Daoy (cell line): Measurements from ENCODE around the gene PTPRN2. TPM values are rescaled to one million over a fixed set of nuclear protein-coding genes. Genes with fewer than 3 reads are reported as not detected.

ENCODE experiments used
- DNase-seq: peaks from one replicate; pipeline ENCODE4 v3.0.0-alpha.2; 2015; ENCODE audit warnings: low read depth
- total RNA-seq: library from RNA; depleted of rRNA; stranded (reverse); fragments of >200 nt; shearing (Covaris generic); gene quantifications from 2 replicates; pipeline ENCODE4 v1.2.3, GENCODE V29; 2014

Gene PTPRN2
- total RNA-seq, 1 experiment from 2014 or later = 8.3 TPM

GRCh38 chr7:157763279-157764000 is 824.2 kb downstream of the PTPRN2 start:
- no peak for DNase-seq

GRCh38 chr7:157762824-157763223 is 824.8 kb downstream of the PTPRN2 start:
- no peak for DNase-seq

GRCh38 chr7:157760004-157760730 is 827.5 kb downstream of the PTPRN2 start:
- no peak for DNase-seq

- no peak for DNase-seq
Measured at GRCh38 chr7:157759246-157759805, 828.3 kb downstream of the PTPRN2 start.

- DNase-seq = no peak
Measured at GRCh38 chr7:157758468-157759245, 829.0 kb downstream of the PTPRN2 start.

- no peak for DNase-seq
Measured at GRCh38 chr7:157757776-157758467, 829.7 kb downstream of the PTPRN2 start.

- no peak for DNase-seq
Measured at GRCh38 chr7:157757211-157757610, 830.4 kb downstream of the PTPRN2 start.

- DNase-seq = no peak
Measured at GRCh38 chr7:157755741-157756140, 831.9 kb downstream of the PTPRN2 start.

GRCh38 chr7:157754416-157754790 is 833.2 kb downstream of the PTPRN2 start:
- no peak for DNase-seq

- DNase-seq = no peak
Measured at GRCh38 chr7:157753713-157754415, 833.8 kb downstream of the PTPRN2 start.

- no peak for DNase-seq
Measured at GRCh38 chr7:157752832-157753291, 834.8 kb downstream of the PTPRN2 start.

GRCh38 chr7:157751951-157752673 is 835.5 kb downstream of the PTPRN2 start:
- DNase-seq = no peak

- DNase-seq = no peak
Measured at GRCh38 chr7:157751406-157751805, 836.2 kb downstream of the PTPRN2 start.

- DNase-seq = no peak
Measured at GRCh38 chr7:157750291-157750690, 837.3 kb downstream of the PTPRN2 start.

- no peak for DNase-seq
Measured at GRCh38 chr7:157745721-157746709, 841.6 kb downstream of the PTPRN2 start.

GRCh38 chr7:157744786-157745601 is 842.6 kb downstream of the PTPRN2 start:
- no peak for DNase-seq

- DNase-seq = no peak
Measured at GRCh38 chr7:157743781-157744525, 843.7 kb downstream of the PTPRN2 start.
